HG02852 (cell line): ENCODE data around the gene ARHGAP33.
"Not testable (repeated sequence)": the region's sequence is repeated elsewhere in the genome, so short reads cannot be mapped to it uniquely, and the experiment has no call there.

Source experiments
- ATAC-seq: cut with Tn5 transposase; IDR thresholded peaks from one replicate; pipeline ENCODE4 v1.9.1; 2021; ENCODE audit warnings: mild to moderate bottlenecking, moderate library complexity; ENCODE audit not compliant: unreplicated experiment

The ARHGAP33 gene

GRCh38 chr19:35755550-35756376 lies 19.6 kb upstream of the ARHGAP33 start:
- no peak for ATAC-seq

GRCh38 chr19:35756377-35757230 lies 18.8 kb upstream of the ARHGAP33 start, which contains the start of gene HSPB6:
Gene HSPB6, minus strand, starts transcription at chr19:35757029. Its CDS starts 21 bp downstream, at chr19:35757008.
- no peak for ATAC-seq

- ATAC-seq = no peak
These were observed 18.1 kb upstream of the ARHGAP33 start for GRCh38 chr19:35757231-35757748.

- peak; percentile 91 for ATAC-seq
These were observed 17.4 kb upstream of the ARHGAP33 start, which contains the start of gene PROSER3 for GRCh38 chr19:35757749-35758608. Gene PROSER3, plus strand, starts transcription at chr19:35758176. Its CDS starts 40 bp downstream, at chr19:35758216.

- ATAC-seq = no peak
These were observed 15.7 kb upstream of the ARHGAP33 start for GRCh38 chr19:35759697-35760096.

GRCh38 chr19:35760711-35761349 lies 14.5 kb upstream of the ARHGAP33 start:
- no peak for ATAC-seq

GRCh38 chr19:35764432-35765315 lies 10.7 kb upstream of the ARHGAP33 start:
- no peak for ATAC-seq

GRCh38 chr19:35766571-35767104 lies 8.7 kb upstream of the ARHGAP33 start:
- no peak for ATAC-seq

GRCh38 chr19:35767288-35768081 lies 7.9 kb upstream of the ARHGAP33 start:
- ATAC-seq = no peak

- no peak for ATAC-seq
These were observed 7.3 kb upstream of the ARHGAP33 start for GRCh38 chr19:35768082-35768421.

GRCh38 chr19:35772362-35772761 lies 3.0 kb upstream of the ARHGAP33 start:
- not testable (repeated sequence) for ATAC-seq

GRCh38 chr19:35773020-35773806 lies 2.2 kb upstream of the ARHGAP33 start:
- no peak for ATAC-seq

- no peak for ATAC-seq
These were observed 904 bp upstream of the ARHGAP33 start for GRCh38 chr19:35774274-35775045.

- no peak for ATAC-seq
These were observed 392 bp upstream of the ARHGAP33 start for GRCh38 chr19:35775046-35775297.

- ATAC-seq = no peak
These were observed 881 bp downstream of the ARHGAP33 start for GRCh38 chr19:35776102-35776788.
